ENCODE data around the gene C1QTNF3. TPM values are rescaled to one million over a fixed set of nuclear protein-coding genes. Genes with fewer than 3 reads are reported as not detected.
A peak's percentile ranks its signal among the peaks of the same experiment; 100 is the strongest.

C1QTNF3 gene
- total RNA-seq, 1 donor from 2014 or later: 1.5 TPM

DNA sequence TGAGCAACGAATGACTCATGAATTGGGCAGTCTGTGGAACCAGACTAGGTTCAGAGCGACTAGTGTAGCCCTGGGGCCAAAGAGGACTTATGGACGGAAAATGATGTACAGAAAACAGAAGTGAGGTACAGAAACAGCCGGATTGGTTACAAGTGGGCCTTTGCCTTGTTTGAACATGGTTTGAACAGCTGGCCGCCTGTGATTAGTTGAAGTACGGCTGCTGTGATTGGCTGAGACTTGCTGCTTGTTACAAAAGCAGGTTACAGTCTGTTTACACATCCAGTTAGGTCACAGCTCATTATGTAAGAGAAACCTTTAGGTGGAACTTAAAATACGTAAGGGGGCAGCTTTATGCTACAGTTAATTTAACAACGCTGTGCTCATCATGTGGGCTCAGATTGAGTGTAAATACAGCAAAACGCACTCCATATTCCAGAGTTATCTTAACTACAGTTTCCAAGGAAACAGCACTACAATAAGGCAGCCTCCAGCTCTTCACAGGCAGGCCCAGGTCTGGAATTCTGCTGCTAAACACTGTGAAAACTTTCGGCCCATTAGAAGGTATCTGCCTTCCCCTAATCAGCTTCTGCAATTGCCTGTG, 41.7 kb downstream of the C1QTNF3 start:
- DNase-seq (ENCODE audit: low spot score): no peak
- H3K27ac Mint-ChIP-seq (ENCODE audit: unreplicated experiment): no peak overlapping the region
- no peak overlapping the region for H3K4me3 Mint-ChIP-seq (ENCODE audit: unreplicated experiment)
- H3K27me3 Mint-ChIP-seq (ENCODE audit: low read depth): no peaks in the 10 kb centered on the region
- peaks cover 50% of the 10 kb centered on the region for H3K4me1 Mint-ChIP-seq (ENCODE audit: low read depth)
- H3K36me3 Mint-ChIP-seq (ENCODE audit: low read depth): peaks cover 15% of the 10 kb centered on the region
- H3K9me3 Mint-ChIP-seq (ENCODE audit: low read depth): no peaks in the 10 kb centered on the region
- no peak for TF ChIP-seq CTCF (IDR thresholded peaks at IDR 0.05)

GRCh38 chr5:33999978-34000377, 43.0 kb downstream of the C1QTNF3 start:
- Mint-ChIP-seq H3K4me1 (ENCODE audit: low read depth) (peaks cover 48% of the 10 kb centered on the region), H3K27ac (ENCODE audit: unreplicated experiment) (no peak overlapping the region), H3K4me3 (ENCODE audit: unreplicated experiment) (no peak overlapping the region), H3K36me3 (ENCODE audit: low read depth) (peaks cover 15% of the 10 kb centered on the region), H3K27me3 (ENCODE audit: low read depth) (no peaks in the 10 kb centered on the region), H3K9me3 (ENCODE audit: low read depth) (no peaks in the 10 kb centered on the region)
- no peak for DNase-seq (ENCODE audit: low spot score)
- no peak for TF ChIP-seq CTCF (IDR thresholded peaks at IDR 0.05)

DNA sequence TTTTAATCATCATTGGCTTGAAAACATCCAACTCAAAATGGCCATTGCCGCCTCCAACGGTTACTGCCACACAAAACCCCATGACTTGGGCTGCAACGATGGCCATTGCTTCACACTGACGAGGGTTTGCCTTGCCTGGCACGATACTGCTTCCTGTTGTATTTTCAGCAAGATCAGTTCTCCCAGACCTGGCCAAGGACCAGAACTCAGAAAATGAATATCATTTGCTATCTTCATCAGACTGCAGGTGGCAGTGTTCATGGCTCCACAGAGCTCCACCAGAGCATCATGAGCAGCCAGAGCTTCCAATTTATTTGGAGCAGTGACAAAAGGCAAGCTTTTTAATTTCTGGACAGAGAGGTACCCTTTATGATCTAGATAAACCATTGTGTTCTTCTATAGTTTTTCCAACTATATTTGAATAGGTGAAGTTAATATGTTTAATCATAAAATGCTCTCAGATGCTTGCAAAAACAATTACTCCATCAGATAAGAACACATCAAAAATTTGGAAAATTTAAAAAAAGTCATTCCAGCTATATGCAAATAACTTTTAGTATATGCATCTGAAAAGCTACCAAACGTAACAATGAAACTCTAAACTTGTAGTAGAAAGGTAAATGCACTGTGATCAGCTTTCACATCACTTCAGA, 45.6 kb downstream of the C1QTNF3 start:
- H3K27ac Mint-ChIP-seq (ENCODE audit: unreplicated experiment): peak overlapping the region; percentile 84
- H3K36me3 Mint-ChIP-seq (ENCODE audit: low read depth): peaks cover 11% of the 10 kb centered on the region
- no peak overlapping the region for H3K4me3 Mint-ChIP-seq (ENCODE audit: unreplicated experiment)
- peak; percentile 88 for TF ChIP-seq CTCF (IDR thresholded peaks at IDR 0.05)
- DNase-seq (ENCODE audit: low spot score): no peak
- no peaks in the 10 kb centered on the region for H3K9me3 Mint-ChIP-seq (ENCODE audit: low read depth)
- H3K27me3 Mint-ChIP-seq (ENCODE audit: low read depth): no peaks in the 10 kb centered on the region
- H3K4me1 Mint-ChIP-seq (ENCODE audit: low read depth): peaks cover 30% of the 10 kb centered on the region

- no peaks in the 10 kb centered on the region for H3K9me3 Mint-ChIP-seq (ENCODE audit: low read depth)
- H3K27ac Mint-ChIP-seq (ENCODE audit: unreplicated experiment): peak overlapping the region; percentile 70
- DNase-seq (ENCODE audit: low spot score): no peak
- H3K4me1 Mint-ChIP-seq (ENCODE audit: low read depth): peaks cover 25% of the 10 kb centered on the region
- H3K36me3 Mint-ChIP-seq (ENCODE audit: low read depth): peaks cover 7% of the 10 kb centered on the region
- TF ChIP-seq CTCF (IDR thresholded peaks at IDR 0.05): no peak
- no peaks in the 10 kb centered on the region for H3K27me3 Mint-ChIP-seq (ENCODE audit: low read depth)
- no peak overlapping the region for H3K4me3 Mint-ChIP-seq (ENCODE audit: unreplicated experiment)
Measured at GRCh38 chr5:33995865-33996264, 47.1 kb downstream of the C1QTNF3 start.

DNA sequence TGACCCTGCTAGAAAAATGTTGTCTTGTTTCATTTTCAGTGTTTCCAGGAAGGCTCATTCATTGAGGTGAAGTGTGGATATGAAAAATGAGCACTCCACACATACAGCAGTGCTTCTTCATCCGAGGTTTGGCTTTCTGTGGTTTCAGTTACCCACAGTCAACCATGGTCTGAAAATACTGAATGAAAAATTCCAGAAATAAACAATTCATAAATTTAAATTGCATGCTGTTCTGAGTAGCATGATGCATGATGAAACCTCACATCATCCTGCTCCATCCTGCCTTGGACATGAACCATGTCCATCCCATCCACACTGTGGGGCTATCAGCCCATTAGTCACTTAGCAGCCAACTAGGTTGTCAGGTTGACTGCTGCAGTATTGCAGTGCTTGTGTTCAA, 48.2 kb downstream of the C1QTNF3 start:
- H3K9me3 Mint-ChIP-seq (ENCODE audit: low read depth): no peaks in the 10 kb centered on the region
- no peak for DNase-seq (ENCODE audit: low spot score)
- H3K36me3 Mint-ChIP-seq (ENCODE audit: low read depth): peaks cover 7% of the 10 kb centered on the region
- peaks cover 23% of the 10 kb centered on the region for H3K4me1 Mint-ChIP-seq (ENCODE audit: low read depth)
- H3K27ac Mint-ChIP-seq (ENCODE audit: unreplicated experiment): peak overlapping the region; percentile 6
- peak; percentile 33 for TF ChIP-seq CTCF (IDR thresholded peaks at IDR 0.05)
- no peaks in the 10 kb centered on the region for H3K27me3 Mint-ChIP-seq (ENCODE audit: low read depth)
- no peak overlapping the region for H3K4me3 Mint-ChIP-seq (ENCODE audit: unreplicated experiment)
